Activated CD4-positive, alpha-beta memory T cell treated with anti-CD3 and anti-CD28 coated beads for 36 hours (primary cell): Measurements from ENCODE around the gene TRIM74. TPM values are rescaled to one million over a fixed set of nuclear protein-coding genes. Genes with fewer than 3 reads are reported as not detected.
"Not testable (repeated sequence)": the region's sequence is repeated elsewhere in the genome, so short reads cannot be mapped to it uniquely, and the experiment has no call there.

Source experiments
- CTCF ChIA-PET: fragments of 350-600 bp; sonication (Branson Sonifier 250); formaldehyde crosslinking; loops from one replicate; lab custom pipeline; 2021; ENCODE audit warnings: antibody characterized with exemption, inconsistent platforms; lab: Charles Lee
- POLR2A ChIA-PET: fragments of 350-600 bp; sonication (Branson Sonifier 250); formaldehyde crosslinking; loops from one replicate; lab custom pipeline; 2021; ENCODE audit warnings: antibody characterized with exemption; lab: Charles Lee
- DNase-seq: peaks from one replicate; pipeline ENCODE4 v3.0.0-alpha.2; 2020
- H3K27ac Mint-ChIP-seq: one replicate; pipeline ENCODE4 v1.8.0; 2021; ENCODE audit warnings: mixed read lengths
- H3K27me3 Mint-ChIP-seq: one replicate; pipeline ENCODE4 v1.8.0; 2021; ENCODE audit warnings: mixed read lengths
- H3K36me3 Mint-ChIP-seq: one replicate; pipeline ENCODE4 v1.8.0; 2021; ENCODE audit warnings: mixed read lengths
- H3K4me1 Mint-ChIP-seq: one replicate; pipeline ENCODE4 v1.8.0; 2021; ENCODE audit warnings: low read depth, mixed read lengths
- H3K4me3 Mint-ChIP-seq: one replicate; pipeline ENCODE4 v1.8.0; 2021; ENCODE audit warnings: mild to moderate bottlenecking, mixed read lengths
- H3K9me3 Mint-ChIP-seq: one replicate; pipeline ENCODE4 v1.8.0; 2021; ENCODE audit warnings: mixed read lengths
- intact Hi-C: fragments of 100-400 bp; cut with micrococcal nuclease; formaldehyde crosslinking; loops from one replicate; pipeline ENCODE4 v1.15.1; 2023
- total RNA-seq, 2 experiments: library from RNA; stranded (reverse); gene quantifications; one replicate each; pipeline ENCODE4 v1.2.3, GENCODE V29; 2021

TRIM74 gene
- total RNA-seq, 2 experiments from 2014 or later, result 0.63 to 1.1 TPM

- H3K9me3 Mint-ChIP-seq, H3K36me3 Mint-ChIP-seq, H3K27ac Mint-ChIP-seq, H3K4me3 Mint-ChIP-seq, CTCF ChIA-PET, H3K27me3 Mint-ChIP-seq, DNase-seq, POLR2A ChIA-PET, intact Hi-C loops, H3K4me1 Mint-ChIP-seq: not testable (repeated sequence)
Measured at GRCh38 chr7:72949686-72950085, 19.6 kb downstream of the TRIM74 start.

- intact Hi-C loops, H3K4me1 Mint-ChIP-seq, H3K36me3 Mint-ChIP-seq, H3K9me3 Mint-ChIP-seq, DNase-seq, H3K27ac Mint-ChIP-seq, POLR2A ChIA-PET, H3K27me3 Mint-ChIP-seq, H3K4me3 Mint-ChIP-seq, CTCF ChIA-PET: not testable (repeated sequence)
Measured at GRCh38 chr7:72949276-72949675, 20.0 kb downstream of the TRIM74 start.

- H3K4me1 Mint-ChIP-seq, intact Hi-C loops, H3K9me3 Mint-ChIP-seq, H3K27me3 Mint-ChIP-seq, H3K4me3 Mint-ChIP-seq, DNase-seq, H3K27ac Mint-ChIP-seq, CTCF ChIA-PET, POLR2A ChIA-PET, H3K36me3 Mint-ChIP-seq: not testable (repeated sequence)
Measured at GRCh38 chr7:72948714-72949113, 20.6 kb downstream of the TRIM74 start.

- CTCF ChIA-PET, H3K4me3 Mint-ChIP-seq, H3K27ac Mint-ChIP-seq, H3K4me1 Mint-ChIP-seq, intact Hi-C loops, DNase-seq, H3K27me3 Mint-ChIP-seq, H3K9me3 Mint-ChIP-seq, POLR2A ChIA-PET, H3K36me3 Mint-ChIP-seq: not testable (repeated sequence)
Measured at GRCh38 chr7:72946130-72946745, 23.0 kb downstream of the TRIM74 start.

GRCh38 chr7:72945597-72945996 is 23.7 kb downstream of the TRIM74 start:
- POLR2A ChIA-PET, H3K27ac Mint-ChIP-seq, H3K9me3 Mint-ChIP-seq, H3K27me3 Mint-ChIP-seq, intact Hi-C loops, H3K4me3 Mint-ChIP-seq, DNase-seq, H3K4me1 Mint-ChIP-seq, CTCF ChIA-PET, H3K36me3 Mint-ChIP-seq: not testable (repeated sequence)

GRCh38 chr7:72944937-72945336 is 24.3 kb downstream of the TRIM74 start:
- H3K4me1 Mint-ChIP-seq, H3K36me3 Mint-ChIP-seq, intact Hi-C loops, H3K27ac Mint-ChIP-seq, POLR2A ChIA-PET, H3K4me3 Mint-ChIP-seq, CTCF ChIA-PET, DNase-seq, H3K9me3 Mint-ChIP-seq, H3K27me3 Mint-ChIP-seq: not testable (repeated sequence)

- CTCF ChIA-PET, POLR2A ChIA-PET, H3K9me3 Mint-ChIP-seq, DNase-seq, H3K27me3 Mint-ChIP-seq, H3K4me3 Mint-ChIP-seq, H3K27ac Mint-ChIP-seq, intact Hi-C loops, H3K4me1 Mint-ChIP-seq: not testable (repeated sequence)
- H3K36me3 Mint-ChIP-seq, result peaks cover 21% of the 10 kb centered on the region
Measured at GRCh38 chr7:72942956-72943355, 26.3 kb downstream of the TRIM74 start.

- H3K4me1 Mint-ChIP-seq, H3K9me3 Mint-ChIP-seq, POLR2A ChIA-PET, CTCF ChIA-PET, H3K4me3 Mint-ChIP-seq, intact Hi-C loops, H3K27me3 Mint-ChIP-seq, H3K27ac Mint-ChIP-seq, DNase-seq: not testable (repeated sequence)
- peaks cover 21% of the 10 kb centered on the region for H3K36me3 Mint-ChIP-seq
Measured at GRCh38 chr7:72942022-72942705, 27.1 kb downstream of the TRIM74 start.

- Mint-ChIP-seq H3K4me1 (peaks cover 23% of the 10 kb centered on the region), H3K36me3 (peaks cover 46% of the 10 kb centered on the region)
- H3K9me3 Mint-ChIP-seq, DNase-seq, intact Hi-C loops, H3K27ac Mint-ChIP-seq, H3K27me3 Mint-ChIP-seq, H3K4me3 Mint-ChIP-seq, CTCF ChIA-PET, POLR2A ChIA-PET: not testable (repeated sequence)
Measured at GRCh38 chr7:72928216-72928615, 41.0 kb downstream of the TRIM74 start.

GRCh38 chr7:72927791-72928190 is 41.5 kb downstream of the TRIM74 start:
- Mint-ChIP-seq H3K36me3 (peaks cover 46% of the 10 kb centered on the region), H3K4me1 (peaks cover 23% of the 10 kb centered on the region)
- H3K27me3 Mint-ChIP-seq, intact Hi-C loops, POLR2A ChIA-PET, H3K27ac Mint-ChIP-seq, H3K4me3 Mint-ChIP-seq, H3K9me3 Mint-ChIP-seq, CTCF ChIA-PET, DNase-seq: not testable (repeated sequence)

- H3K9me3 Mint-ChIP-seq, result no peaks in the 10 kb centered on the region
- H3K27ac Mint-ChIP-seq, result peak overlapping the region; percentile 84
- intact Hi-C loops, result no loop called here
- no peaks in the 10 kb centered on the region for H3K27me3 Mint-ChIP-seq
- POLR2A ChIA-PET, result no interaction called here
- CTCF ChIA-PET, result no interaction called here
- peak overlapping the region; percentile 94 for H3K4me3 Mint-ChIP-seq
- DNase-seq, result no peak
- peaks cover 47% of the 10 kb centered on the region for H3K36me3 Mint-ChIP-seq
- peaks cover 23% of the 10 kb centered on the region for H3K4me1 Mint-ChIP-seq
Measured at GRCh38 chr7:72925546-72926120, 43.6 kb downstream of the TRIM74 start.

- peaks cover 43% of the 10 kb centered on the region for H3K36me3 Mint-ChIP-seq
- DNase-seq, result peak; percentile 91
- peaks cover 23% of the 10 kb centered on the region for H3K4me1 Mint-ChIP-seq
- intact Hi-C loops, result no loop called here
- CTCF ChIA-PET, result no interaction called here
- H3K27me3 Mint-ChIP-seq, result no peaks in the 10 kb centered on the region
- POLR2A ChIA-PET, result no interaction called here
- peak within 1 kb of the TSS; percentile 93 for H3K27ac Mint-ChIP-seq
- peak within 1 kb of the TSS; percentile 94 for H3K4me3 Mint-ChIP-seq
- no peaks in the 10 kb centered on the region for H3K9me3 Mint-ChIP-seq
Measured at GRCh38 chr7:72924733-72925545, 44.3 kb downstream of the TRIM74 start, which contains the start of gene POM121. POM121 (plus strand) TSS chr7:72925095; CDS start chr7:72925122, 27 bp downstream.
